CD4-positive, alpha-beta T cell treated with Interleukin-12 subunit alpha and Interleukin-12 subunit beta, for 1 hour (primary cell): ENCODE measurements around the gene VMP1.
"Not testable (repeated sequence)": the region's sequence is repeated elsewhere in the genome, so short reads cannot be mapped to it uniquely, and the experiment has no call there.

Experiments
- DNase-seq: peaks from one replicate; pipeline ENCODE4 v3.0.0-alpha.2; 2020

VMP1 gene

GRCh38 chr17:59814685-59815084, 107.2 kb downstream of the VMP1 start:
- DNase-seq, result no peak

GRCh38 chr17:59815965-59816364, 108.5 kb downstream of the VMP1 start:
- no peak for DNase-seq

- peak; percentile 41 for DNase-seq
Measured at GRCh38 chr17:59825533-59826322, 118.3 kb downstream of the VMP1 start.

- DNase-seq, result no peak
Measured at GRCh38 chr17:59826706-59827453, 119.4 kb downstream of the VMP1 start.

GRCh38 chr17:59827721-59828477, 120.4 kb downstream of the VMP1 start:
- peak; percentile 58 for DNase-seq

- DNase-seq, result no peak
Measured at GRCh38 chr17:59828478-59828760, 121.0 kb downstream of the VMP1 start.

- peak; percentile 50 for DNase-seq
Measured at GRCh38 chr17:59828819-59829216, 121.4 kb downstream of the VMP1 start.

GRCh38 chr17:59829217-59830006, 122.0 kb downstream of the VMP1 start:
- DNase-seq, result peak; percentile 84

GRCh38 chr17:59830007-59830630, 122.7 kb downstream of the VMP1 start:
- DNase-seq, result no peak

- no peak for DNase-seq
Measured at GRCh38 chr17:59830846-59831486, 123.5 kb downstream of the VMP1 start.

GRCh38 chr17:59832883-59833379, 125.5 kb downstream of the VMP1 start:
- peak; percentile 39 for DNase-seq

GRCh38 chr17:59837308-59838051, 130.0 kb downstream of the VMP1 start:
- DNase-seq, result peak; percentile 92

- peak; percentile 58 for DNase-seq
Measured at GRCh38 chr17:59838052-59838916, 130.8 kb downstream of the VMP1 start.

GRCh38 chr17:59839651-59840328, 132.3 kb downstream of the VMP1 start:
- DNase-seq, result no peak

- peak; percentile 53 for DNase-seq
Measured at GRCh38 chr17:59840329-59841090, 133.1 kb downstream of the VMP1 start.

- peak; percentile 69 for DNase-seq
Measured at GRCh38 chr17:59841091-59841881, 133.8 kb downstream of the VMP1 start.

- DNase-seq, result not testable (repeated sequence)
Measured at GRCh38 chr17:59841882-59842263, 134.4 kb downstream of the VMP1 start.
